Activated T-cell treated with anti-CD3 and anti-CD28 coated beads, Interleukin-2, amount 50 U/mL, for 4 hours (primary cell): ENCODE results near the gene ALKBH7. TPM values are rescaled to one million over a fixed set of nuclear protein-coding genes. Genes with fewer than 3 reads are reported as not detected.
A peak's percentile ranks its signal among the peaks of the same experiment; 100 is the strongest.
"Not testable (repeated sequence)": the region's sequence is repeated elsewhere in the genome, so short reads cannot be mapped to it uniquely, and the experiment has no call there.

Experiments used
- ATAC-seq, 2 donors: fragments of 200-7000 bp; cut with Tn5 transposase; one replicate each; pipeline ENCODE4 v1.10.0; 2021
- DNase-seq: peaks from one replicate; pipeline ENCODE4 v3.0.0-alpha.2; 2020
- H3K27me3 Mint-ChIP-seq: one replicate; pipeline ENCODE4 v1.8.0; 2021; ENCODE audit warnings: low read depth, mixed read lengths
- H3K36me3 Mint-ChIP-seq: one replicate; pipeline ENCODE4 v1.8.0; 2022; ENCODE audit warnings: mixed read lengths; ENCODE audit not compliant: insufficient read depth
- H3K4me1 Mint-ChIP-seq: one replicate; pipeline ENCODE4 v1.8.0; 2021; ENCODE audit warnings: low read depth, mixed read lengths
- H3K4me3 Mint-ChIP-seq: one replicate; pipeline ENCODE4 v1.8.0; 2021; ENCODE audit warnings: mild to moderate bottlenecking, moderate library complexity, mixed read lengths
- H3K9me3 Mint-ChIP-seq: one replicate; pipeline ENCODE4 v1.8.0; 2021; ENCODE audit warnings: mixed read lengths
- total RNA-seq, 3 donors: library from RNA; stranded (reverse); gene quantifications; one replicate each; pipeline ENCODE4 v1.2.1, GENCODE V29; 2021

Gene ALKBH7
- total RNA-seq, 3 donors from 2014 or later = 28.8 to 37.7 (median 36.3) TPM

DNA sequence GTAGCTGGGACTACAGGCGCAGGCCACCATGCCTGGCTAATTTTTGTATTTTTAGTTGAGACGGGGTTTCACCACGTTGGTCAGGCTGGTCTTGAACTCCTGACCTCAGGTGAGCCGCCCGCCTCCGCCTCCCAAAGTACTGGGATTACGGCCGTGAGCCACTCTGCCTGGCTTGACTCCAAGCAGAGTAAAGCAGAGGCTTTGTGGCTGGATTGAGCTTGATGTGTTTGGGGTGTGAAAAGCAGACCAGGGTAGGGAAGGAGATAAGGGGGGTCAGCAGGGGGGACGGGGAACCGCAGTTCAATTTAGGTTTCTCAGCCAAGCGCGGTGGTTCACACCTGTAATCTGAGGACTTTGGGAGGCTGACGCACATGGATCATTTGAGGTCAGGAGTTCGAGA, 15.4 kb upstream of the ALKBH7 start:
- no peak for ATAC-seq
- Mint-ChIP-seq H3K4me1 (peaks cover under 1% of the 10 kb centered on the region), H3K36me3 (peaks cover 7% of the 10 kb centered on the region), H3K9me3 (no peaks in the 10 kb centered on the region), H3K4me3 (no peak overlapping the region), H3K27me3 (no peaks in the 10 kb centered on the region)
- no peak for DNase-seq

DNA sequence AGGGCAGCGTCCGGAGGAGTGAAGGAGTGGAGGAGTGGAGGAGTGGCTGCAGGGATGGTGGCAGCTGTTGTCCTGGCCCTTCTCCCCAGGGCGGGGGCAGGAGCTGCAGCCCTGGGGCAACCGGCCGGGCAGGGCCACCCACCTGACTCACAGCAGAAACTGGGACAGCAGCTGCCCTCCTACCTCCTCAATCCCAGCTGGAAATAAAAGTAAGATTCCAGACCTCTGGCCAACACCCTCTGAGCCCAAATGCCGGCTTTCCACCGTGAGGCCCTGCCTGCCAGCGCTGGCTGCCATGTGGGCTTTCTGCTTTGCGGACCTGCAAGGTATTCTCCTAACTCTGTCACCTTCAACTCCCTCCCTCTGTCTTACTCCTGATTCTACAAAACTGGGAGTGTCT, 14.6 kb upstream of the ALKBH7 start:
- H3K4me3 Mint-ChIP-seq = no peak overlapping the region
- H3K4me1 Mint-ChIP-seq = peaks cover 9% of the 10 kb centered on the region
- H3K36me3 Mint-ChIP-seq = peaks cover 2% of the 10 kb centered on the region
- H3K9me3 Mint-ChIP-seq = no peaks in the 10 kb centered on the region
- DNase-seq (no peak), ATAC-seq (no peak)
- H3K27me3 Mint-ChIP-seq = no peaks in the 10 kb centered on the region

DNA sequence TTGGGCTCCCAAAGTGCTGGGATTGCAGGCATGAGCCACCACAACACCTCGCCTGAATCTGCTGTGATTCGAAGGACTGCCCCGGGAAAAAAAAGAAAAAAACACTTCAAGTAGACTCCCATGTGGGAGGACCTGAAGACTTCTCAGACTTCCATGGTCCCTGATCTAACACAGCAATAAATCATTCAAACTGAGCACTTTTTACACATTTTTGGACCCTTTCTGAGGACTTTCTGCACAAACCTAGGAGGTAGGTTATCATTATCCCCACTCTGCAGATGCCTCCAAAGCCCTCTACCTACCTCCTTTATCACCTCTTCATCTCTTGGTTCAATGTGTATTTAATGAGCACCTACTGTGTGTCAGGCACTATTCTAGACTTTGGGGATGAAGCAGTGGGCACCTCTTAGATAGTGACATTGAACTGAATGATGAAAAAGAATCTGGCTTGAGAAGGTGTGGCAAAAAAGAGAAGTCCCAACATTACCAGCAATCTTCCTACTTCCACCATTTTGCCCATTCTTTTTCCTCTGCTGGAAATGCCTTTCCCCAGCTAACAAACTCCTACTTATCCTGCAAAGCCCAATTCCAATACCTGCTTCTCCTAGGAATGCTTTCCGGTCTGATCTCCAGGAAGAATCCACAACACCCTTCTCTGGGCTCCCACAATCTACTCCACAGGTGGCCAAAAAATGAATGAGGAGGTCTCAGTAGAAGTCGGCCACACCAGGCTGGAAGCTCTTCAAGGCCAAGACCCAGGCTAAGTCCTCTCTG, 12.8 kb upstream of the ALKBH7 start:
- Mint-ChIP-seq H3K27me3 (no peaks in the 10 kb centered on the region), H3K4me3 (peak overlapping the region; percentile 4), H3K36me3 (peaks cover 4% of the 10 kb centered on the region), H3K9me3 (no peaks in the 10 kb centered on the region), H3K4me1 (peaks cover 17% of the 10 kb centered on the region)
- ATAC-seq (no peak), DNase-seq (no peak)

DNA sequence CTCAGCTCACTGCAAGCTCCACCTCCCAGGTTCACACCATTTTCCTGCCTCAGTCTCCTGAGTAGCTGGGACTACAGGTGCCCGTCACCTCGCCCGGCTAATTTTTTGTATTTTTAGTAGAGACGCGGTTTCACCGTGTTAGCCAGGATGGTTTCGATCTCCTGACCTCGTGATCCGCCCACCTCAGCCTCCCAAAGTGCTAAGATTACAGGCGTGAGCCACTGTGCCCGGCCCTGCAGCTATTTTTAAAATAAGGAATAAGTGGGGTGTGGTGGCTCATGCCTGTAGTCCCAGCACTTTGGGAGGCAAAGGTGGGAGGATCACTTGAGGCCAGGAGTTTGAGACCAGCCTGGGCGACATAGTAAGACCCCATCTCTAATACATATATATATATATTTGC, 12.1 kb upstream of the ALKBH7 start:
- Mint-ChIP-seq H3K4me1 (peaks cover 17% of the 10 kb centered on the region), H3K4me3 (peak overlapping the region; percentile 95)
- ATAC-seq, H3K9me3 Mint-ChIP-seq, DNase-seq, H3K36me3 Mint-ChIP-seq, H3K27me3 Mint-ChIP-seq: not testable (repeated sequence)

DNA sequence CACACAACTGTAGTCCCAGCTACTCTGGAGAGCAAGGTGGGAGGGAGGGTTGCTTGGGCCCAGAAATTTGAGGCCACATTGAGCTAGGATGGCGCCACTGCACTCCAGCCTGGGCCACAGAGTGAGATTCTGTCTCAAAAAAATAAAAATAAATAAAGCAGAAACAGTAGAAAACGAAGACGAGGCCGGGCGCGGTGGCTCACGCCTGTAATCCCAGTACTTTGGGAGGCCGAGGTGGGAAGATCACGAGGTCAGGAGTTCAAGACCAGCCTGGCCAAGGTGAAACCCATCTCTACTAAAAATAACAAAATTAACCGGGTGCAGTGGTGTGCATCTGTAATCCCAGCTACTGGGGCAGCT, 11.8 kb upstream of the ALKBH7 start:
- not testable (repeated sequence) for ATAC-seq, H3K27me3 Mint-ChIP-seq, DNase-seq, H3K36me3 Mint-ChIP-seq, H3K9me3 Mint-ChIP-seq
- H3K4me3 Mint-ChIP-seq = peak overlapping the region; percentile 95
- peaks cover 17% of the 10 kb centered on the region for H3K4me1 Mint-ChIP-seq

DNA sequence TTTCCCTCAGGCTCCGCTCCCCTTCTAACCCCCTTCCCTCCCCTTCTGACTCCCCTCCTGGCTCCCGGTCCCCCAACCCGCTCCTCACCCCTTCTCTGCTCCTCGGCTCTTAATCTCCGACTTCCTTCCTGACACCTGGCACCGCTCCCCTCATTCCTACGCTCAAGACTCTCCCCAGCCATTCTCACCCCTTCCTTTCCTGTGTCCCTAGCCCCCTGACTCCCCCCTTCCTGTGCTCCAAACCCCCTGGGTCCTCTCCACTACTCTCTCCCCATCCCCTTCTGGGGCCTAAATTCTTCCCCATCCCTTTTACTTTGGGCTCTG, 10.6 kb upstream of the ALKBH7 start:
- Mint-ChIP-seq H3K9me3 (no peaks in the 10 kb centered on the region), H3K27me3 (no peaks in the 10 kb centered on the region), H3K4me1 (peaks cover 17% of the 10 kb centered on the region), H3K36me3 (peaks cover 6% of the 10 kb centered on the region), H3K4me3 (peak overlapping the region; percentile 95)
- no peak for DNase-seq
- peak in 1 of 2 donors; percentile 6 for ATAC-seq

DNA sequence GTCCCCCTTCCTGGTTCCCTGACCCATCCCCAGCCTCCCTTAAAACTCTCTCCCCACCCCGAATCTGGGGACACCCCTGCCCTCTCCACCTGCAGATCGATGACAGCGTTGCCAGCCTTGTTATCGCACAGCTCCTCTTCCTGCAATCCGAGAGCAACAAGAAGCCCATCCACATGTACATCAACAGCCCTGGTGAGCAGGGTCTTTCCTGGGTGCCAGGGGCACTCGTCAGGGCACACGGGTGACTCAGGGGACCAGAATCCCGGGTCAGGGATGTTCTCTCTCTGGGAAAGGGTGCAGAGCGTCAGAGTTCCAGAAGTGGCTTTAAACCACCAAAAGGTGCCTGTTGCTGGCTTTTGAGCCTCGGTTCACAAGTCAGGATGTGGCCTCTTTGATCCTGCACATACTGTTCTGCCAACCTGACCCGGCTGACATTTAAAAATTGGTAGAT, 10.2 kb upstream of the ALKBH7 start:
- ATAC-seq (no peak), DNase-seq (peak; percentile 28)
- Mint-ChIP-seq H3K36me3 (peaks cover 6% of the 10 kb centered on the region), H3K27me3 (no peaks in the 10 kb centered on the region), H3K4me1 (peaks cover 17% of the 10 kb centered on the region), H3K9me3 (no peaks in the 10 kb centered on the region), H3K4me3 (peak overlapping the region; percentile 95)

DNA sequence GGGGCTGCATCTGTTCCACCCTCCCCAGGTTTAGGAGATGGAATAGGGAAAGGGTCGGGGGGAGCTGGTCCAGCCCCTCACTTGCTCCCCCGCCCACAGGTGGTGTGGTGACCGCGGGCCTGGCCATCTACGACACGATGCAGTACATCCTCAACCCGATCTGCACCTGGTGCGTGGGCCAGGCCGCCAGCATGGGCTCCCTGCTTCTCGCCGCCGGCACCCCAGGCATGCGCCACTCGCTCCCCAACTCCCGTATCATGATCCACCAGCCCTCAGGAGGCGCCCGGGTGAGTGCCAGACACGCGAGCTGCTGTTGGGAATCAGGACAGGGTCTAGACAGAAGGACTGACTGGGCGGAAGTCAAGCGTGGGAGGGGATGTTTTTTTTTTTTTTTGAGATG, 8.2 kb upstream of the ALKBH7 start:
- Mint-ChIP-seq H3K27me3 (no peaks in the 10 kb centered on the region), H3K9me3 (no peaks in the 10 kb centered on the region), H3K4me1 (peaks cover 18% of the 10 kb centered on the region), H3K36me3 (peaks cover 16% of the 10 kb centered on the region), H3K4me3 (no peak overlapping the region)
- DNase-seq = no peak
- no peak for ATAC-seq

DNA sequence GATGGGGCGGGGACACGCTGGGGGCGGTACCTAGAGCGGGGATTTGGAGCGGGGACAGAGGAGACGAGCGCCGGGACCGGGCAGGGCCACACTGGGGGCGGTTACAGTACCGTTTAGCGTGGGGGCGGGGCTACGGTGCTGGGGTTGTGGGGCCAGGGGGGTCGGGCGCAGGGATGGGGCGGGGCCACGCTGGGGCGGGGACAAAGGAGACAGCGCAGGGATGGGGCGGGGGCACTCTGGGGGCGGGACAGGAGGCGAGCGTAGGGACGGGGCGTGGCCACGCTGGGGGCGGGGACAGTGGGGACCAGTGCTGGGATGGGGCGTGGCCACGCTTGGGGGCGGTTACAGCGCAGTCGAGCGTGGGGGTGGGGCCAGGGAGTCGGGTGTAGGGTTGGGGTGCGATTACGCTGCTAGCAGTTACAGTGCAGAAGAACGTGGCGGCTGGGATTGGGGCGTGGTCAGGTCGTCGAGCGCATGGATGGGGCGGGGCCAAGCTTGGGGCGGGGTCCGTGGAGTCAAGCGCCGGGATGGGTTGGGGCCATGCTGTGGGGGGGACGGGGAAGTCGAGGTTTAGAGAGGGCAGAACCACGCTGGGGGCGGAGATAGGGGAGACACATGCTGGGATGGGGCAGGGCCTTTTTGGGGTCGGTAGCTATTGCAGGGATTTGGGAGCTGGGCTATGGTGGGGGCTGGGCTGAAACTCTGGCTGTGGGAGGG, 660 bp downstream of the ALKBH7 start:
- peak overlapping the region; percentile 86 for H3K4me3 Mint-ChIP-seq
- DNase-seq = peak; percentile 99
- H3K36me3 Mint-ChIP-seq = peaks cover 8% of the 10 kb centered on the region
- peak; percentile 69 to 74 for ATAC-seq
- no peaks in the 10 kb centered on the region for H3K9me3 Mint-ChIP-seq
- H3K27me3 Mint-ChIP-seq = no peaks in the 10 kb centered on the region
- H3K4me1 Mint-ChIP-seq = peaks cover 10% of the 10 kb centered on the region

DNA sequence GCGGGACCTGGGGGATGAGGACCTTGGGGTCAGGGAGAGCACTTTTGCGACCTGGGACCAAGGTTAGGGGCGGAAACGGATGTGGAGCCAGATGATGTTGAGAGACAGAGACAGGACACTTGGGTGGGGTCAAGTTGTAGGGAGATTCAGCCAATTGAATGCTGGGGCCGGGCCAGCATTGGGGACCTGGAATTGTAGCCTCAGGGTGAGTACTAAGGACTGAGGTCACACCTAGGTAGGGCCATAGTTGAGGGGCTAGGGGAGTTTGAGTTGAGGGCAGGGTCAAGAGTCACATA, 1.2 kb downstream of the ALKBH7 start:
- ATAC-seq (no peak), DNase-seq (no peak)
- no peaks in the 10 kb centered on the region for H3K9me3 Mint-ChIP-seq
- H3K4me3 Mint-ChIP-seq = peak overlapping the region; percentile 86
- H3K27me3 Mint-ChIP-seq = no peaks in the 10 kb centered on the region
- peaks cover 9% of the 10 kb centered on the region for H3K36me3 Mint-ChIP-seq
- H3K4me1 Mint-ChIP-seq = peaks cover 10% of the 10 kb centered on the region

DNA sequence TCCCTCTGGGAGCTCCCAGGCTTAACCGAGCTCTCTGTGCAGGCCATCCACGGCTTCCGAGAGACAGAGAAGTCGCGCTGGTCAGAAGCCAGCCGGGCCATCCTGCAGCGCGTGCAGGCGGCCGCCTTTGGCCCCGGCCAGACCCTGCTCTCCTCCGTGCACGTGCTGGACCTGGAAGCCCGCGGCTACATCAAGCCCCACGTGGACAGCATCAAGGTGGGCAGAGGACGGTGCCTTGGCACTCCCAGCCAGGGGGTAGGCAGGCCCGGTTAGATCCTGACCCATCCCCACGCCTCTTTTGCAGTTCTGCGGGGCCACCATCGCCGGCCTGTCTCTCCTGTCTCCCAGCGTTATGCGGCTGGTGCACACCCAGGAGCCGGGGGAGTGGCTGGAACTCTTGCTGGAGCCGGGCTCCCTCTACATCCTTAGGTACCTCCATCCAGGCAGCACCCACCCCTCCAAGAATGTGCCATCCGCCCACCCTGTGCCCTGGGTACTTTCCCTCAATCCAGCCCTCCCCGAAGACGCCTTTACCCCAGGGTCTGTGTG, 1.6 kb downstream of the ALKBH7 start:
- peaks cover 10% of the 10 kb centered on the region for H3K4me1 Mint-ChIP-seq
- H3K27me3 Mint-ChIP-seq = no peaks in the 10 kb centered on the region
- no peak overlapping the region for H3K4me3 Mint-ChIP-seq
- H3K9me3 Mint-ChIP-seq = no peaks in the 10 kb centered on the region
- DNase-seq = no peak
- ATAC-seq = no peak
- peaks cover 5% of the 10 kb centered on the region for H3K36me3 Mint-ChIP-seq

DNA sequence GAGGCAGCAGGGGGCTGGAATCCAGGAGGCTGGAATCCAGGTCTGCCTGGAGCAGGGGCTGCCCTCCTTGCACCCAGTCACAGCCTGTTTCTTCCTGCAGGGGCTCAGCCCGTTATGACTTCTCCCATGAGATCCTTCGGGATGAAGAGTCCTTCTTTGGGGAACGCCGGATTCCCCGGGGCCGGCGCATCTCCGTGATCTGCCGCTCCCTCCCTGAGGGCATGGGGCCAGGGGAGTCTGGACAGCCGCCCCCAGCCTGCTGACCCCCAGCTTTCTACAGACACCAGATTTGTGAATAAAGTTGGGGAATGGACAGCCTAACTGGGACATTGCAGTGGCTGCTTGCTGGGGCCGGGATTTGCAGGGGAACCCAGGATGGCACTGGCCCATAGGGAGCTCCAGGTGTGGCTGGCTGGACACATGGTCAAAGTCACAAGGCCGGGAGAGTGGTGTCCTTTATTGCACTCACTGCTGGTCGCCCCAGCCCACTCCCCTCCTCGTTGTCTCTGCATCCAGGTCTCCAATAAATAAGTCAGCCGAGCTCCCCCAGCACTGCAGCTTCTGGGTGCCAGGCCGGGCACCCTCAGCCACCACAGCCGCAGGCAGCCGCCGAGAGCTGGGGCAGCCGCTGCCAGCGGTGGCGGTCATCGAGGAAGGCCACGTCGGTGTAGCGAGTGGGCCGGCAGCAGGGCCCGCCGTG, 2.3 kb downstream of the ALKBH7 start:
- Mint-ChIP-seq H3K36me3 (peaks cover 5% of the 10 kb centered on the region), H3K4me1 (peaks cover 8% of the 10 kb centered on the region), H3K4me3 (no peak overlapping the region), H3K9me3 (no peaks in the 10 kb centered on the region), H3K27me3 (no peaks in the 10 kb centered on the region)
- ATAC-seq = no peak
- DNase-seq = no peak

DNA sequence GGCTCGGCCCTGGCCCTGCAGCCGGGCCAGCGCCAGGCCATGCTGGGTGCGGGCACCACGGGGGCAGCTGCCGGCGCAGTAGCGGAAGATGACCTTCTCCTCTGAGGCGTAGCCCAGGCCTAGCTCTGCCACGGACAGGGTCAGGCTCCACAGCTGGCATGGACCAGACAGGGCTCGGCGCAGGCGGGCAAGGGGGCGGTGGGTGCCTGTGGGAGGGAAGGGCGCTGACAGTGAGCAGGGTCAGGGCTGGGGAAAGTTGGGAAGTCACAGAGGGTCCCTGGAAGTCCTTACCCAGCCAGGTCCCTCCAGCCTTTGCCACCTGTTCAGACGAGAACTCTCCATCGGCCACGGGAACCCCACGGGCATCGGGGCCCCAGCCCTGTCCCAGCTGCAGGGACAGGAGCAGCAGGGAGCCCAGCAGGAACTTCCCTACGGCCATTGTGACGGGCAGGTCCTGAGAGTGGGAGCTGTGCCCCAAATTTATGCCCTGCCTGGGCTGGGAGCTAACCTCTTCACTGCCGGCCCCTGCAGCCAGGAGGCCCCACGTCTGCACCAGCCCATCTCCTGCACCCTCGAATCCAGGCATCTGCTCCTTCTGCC, 2.9 kb downstream of the ALKBH7 start, which contains the start of gene PSPN:
PSPN (minus strand) TSS at position 523 of the 600 bp plus-strand sequence; CDS start at position 439, 84 bp downstream.
- ATAC-seq = no peak
- Mint-ChIP-seq H3K9me3 (no peaks in the 10 kb centered on the region), H3K36me3 (peaks cover 10% of the 10 kb centered on the region)

DNA sequence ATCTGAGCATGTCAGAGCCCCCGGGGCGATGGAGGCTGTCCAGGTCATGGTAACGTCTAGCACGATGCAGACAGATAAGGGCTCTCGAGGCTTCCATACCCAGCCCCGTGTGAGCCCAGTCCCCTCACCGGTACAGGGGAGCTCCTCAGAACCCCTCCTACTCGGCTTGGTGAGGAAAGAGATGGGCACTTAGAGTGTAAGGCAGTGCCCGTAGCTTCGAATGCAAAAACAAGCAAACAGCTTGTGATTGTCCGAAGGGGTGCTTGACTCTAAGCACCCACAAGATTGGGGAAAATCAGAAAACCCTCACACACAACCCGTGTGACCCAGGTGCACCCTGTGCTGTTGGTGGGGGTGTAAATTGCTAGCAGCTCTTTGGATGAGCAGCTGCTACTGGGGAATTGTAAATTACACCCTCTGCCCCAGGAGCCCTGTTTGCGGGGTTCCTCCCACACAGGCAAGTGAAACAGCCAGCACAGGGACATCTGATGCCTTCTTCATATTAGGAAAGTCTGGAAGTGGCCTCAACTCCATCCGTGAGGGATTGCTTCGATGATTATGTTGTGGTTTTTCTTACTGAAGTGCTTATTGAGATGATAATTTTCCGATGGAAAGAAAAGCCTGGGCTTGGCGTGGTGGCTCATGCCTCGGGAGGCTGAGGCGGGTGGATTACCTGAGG, 4.1 kb downstream of the ALKBH7 start:
- Mint-ChIP-seq H3K4me1 (peaks cover 8% of the 10 kb centered on the region), H3K27me3 (no peaks in the 10 kb centered on the region), H3K36me3 (peaks cover 18% of the 10 kb centered on the region), H3K4me3 (no peak overlapping the region), H3K9me3 (no peaks in the 10 kb centered on the region)
- DNase-seq (no peak), ATAC-seq (no peak)

More for the DNA sequence above, 2.9 kb downstream of the ALKBH7 start, which contains the start of gene PSPN:
- Mint-ChIP-seq H3K27me3 (no peaks in the 10 kb centered on the region), H3K4me3 (no peak within 1 kb of the TSS), H3K4me1 (peaks cover 8% of the 10 kb centered on the region)
- no peak for DNase-seq
